ENCODE data around the gene RAD23B. TPM values are rescaled to one million over a fixed set of nuclear protein-coding genes. Genes with fewer than 3 reads are reported as not detected.

Gene RAD23B
- total and polyA plus RNA-seq, 2 experiments from 2014 or later, result 18.9 to 124 TPM

- WGBS, 2 experiments (ENCODE audit: low coverage in 1 of 2, low lambda C conversion rate in 2 of 2, missing lambda C conversion rate in 2 of 2), result 80% methylated on average over 4 of the region's 4 CpGs
- TF ChIP-seq EZH2phosphoT487 (IDR thresholded peaks at IDR 0.05; ENCODE audit: insufficient read depth, low read depth) (no peak), EZH2 (IDR thresholded peaks at IDR 0.05; ENCODE audit: insufficient read depth, poor library complexity, severe bottlenecking) (no peak)
- H3K9me2 ChIP-seq (ENCODE audit: insufficient read depth), result no peaks in the 10 kb centered on the region
- H3K79me2 ChIP-seq (ENCODE audit: insufficient read depth), result peaks cover 100% of the 10 kb centered on the region
- no peak overlapping the region for H3K4me2 ChIP-seq (ENCODE audit: unreplicated experiment)
- H3K9ac ChIP-seq, result no peak overlapping the region
- H3K36me3 ChIP-seq (ENCODE audit: low read depth), result peaks cover 88% of the 10 kb centered on the region
- H3K4me3 ChIP-seq, result no peak overlapping the region
- in situ Hi-C loops (cut with MboI), result no loop called here
- no peaks in the 10 kb centered on the region for H3K4me1 ChIP-seq (ENCODE audit: insufficient read depth)
- no peaks in the 10 kb centered on the region for H3K27me3 ChIP-seq (replicated peaks; ENCODE audit: insufficient read depth)
- peaks cover 29% of the 10 kb centered on the region; the same call in 1 of the 2 replicates for H3F3A ChIP-seq (ENCODE audit: insufficient read depth)
- no peak for DNase-seq
- H4K20me1 ChIP-seq (ENCODE audit: insufficient read depth), result peaks cover 12% of the 10 kb centered on the region
- no peaks in the 10 kb centered on the region for H3K9me3 ChIP-seq (ENCODE audit: low read depth)
- no peak overlapping the region for H2AFZ ChIP-seq
- H3K27ac ChIP-seq, result no peak overlapping the region
Measured at GRCh38 chr9:107323836-107324585, 40.9 kb downstream of the RAD23B start.

- Histone ChIP-seq H3K4me1 (ENCODE audit: insufficient read depth) (no peaks in the 10 kb centered on the region), H4K20me1 (ENCODE audit: insufficient read depth) (peaks cover 16% of the 10 kb centered on the region), H3K27me3 (replicated peaks; ENCODE audit: insufficient read depth) (no peaks in the 10 kb centered on the region), H3K9me2 (ENCODE audit: insufficient read depth) (no peaks in the 10 kb centered on the region), H3K4me2 (ENCODE audit: unreplicated experiment) (no peak overlapping the region), H3F3A (ENCODE audit: insufficient read depth) (peaks cover 30% of the 10 kb centered on the region; the same call in 1 of the 2 replicates), H2AFZ (no peak overlapping the region), H3K36me3 (ENCODE audit: low read depth) (peaks cover 89% of the 10 kb centered on the region), H3K4me3 (no peak overlapping the region), H3K27ac (no peak overlapping the region), H3K9me3 (ENCODE audit: low read depth) (no peaks in the 10 kb centered on the region), H3K79me2 (ENCODE audit: insufficient read depth) (peaks cover 100% of the 10 kb centered on the region), H3K9ac (no peak overlapping the region)
- no peak for DNase-seq
- TF ChIP-seq EZH2 (IDR thresholded peaks at IDR 0.05; ENCODE audit: insufficient read depth, poor library complexity, severe bottlenecking), result no peak
- TF ChIP-seq EZH2phosphoT487 (IDR thresholded peaks at IDR 0.05; ENCODE audit: insufficient read depth, low read depth), result no peak
- 100% methylated on average over 1 of the region's 1 CpG for WGBS, 2 experiments (ENCODE audit: low coverage in 1 of 2, low lambda C conversion rate in 2 of 2, missing lambda C conversion rate in 2 of 2)
- in situ Hi-C loops (cut with MboI), result no loop called here
Measured at GRCh38 chr9:107325842-107326241, 42.8 kb downstream of the RAD23B start.

GRCh38 chr9:107328510-107328909 is 45.4 kb downstream of the RAD23B start:
- in situ Hi-C loops (cut with MboI), result no loop called here

GRCh38 chr9:107330420-107330819 is 47.3 kb downstream of the RAD23B start:
- 74 to 78% methylated on average over 2 of the region's 2 CpGs for WGBS, 2 experiments (ENCODE audit: low coverage in 1 of 2, low lambda C conversion rate in 2 of 2, missing lambda C conversion rate in 2 of 2)
- no peak for DNase-seq
- H2AFZ ChIP-seq, result no peak overlapping the region
- no peak for TF ChIP-seq EZH2 (IDR thresholded peaks at IDR 0.05; ENCODE audit: insufficient read depth, poor library complexity, severe bottlenecking)
- TF ChIP-seq EZH2phosphoT487 (IDR thresholded peaks at IDR 0.05; ENCODE audit: insufficient read depth, low read depth), result no peak
- H3K4me3 ChIP-seq, result no peak overlapping the region
- H3K4me2 ChIP-seq (ENCODE audit: unreplicated experiment), result no peak overlapping the region
- H3K27me3 ChIP-seq (replicated peaks; ENCODE audit: insufficient read depth), result no peaks in the 10 kb centered on the region
- H3F3A ChIP-seq (ENCODE audit: insufficient read depth), result peaks cover 34% of the 10 kb centered on the region; the same call in 1 of the 2 replicates
- peaks cover 100% of the 10 kb centered on the region for H3K79me2 ChIP-seq (ENCODE audit: insufficient read depth)
- no peak overlapping the region for H3K9ac ChIP-seq
- H3K4me1 ChIP-seq (ENCODE audit: insufficient read depth), result no peaks in the 10 kb centered on the region
- no peaks in the 10 kb centered on the region for H3K9me3 ChIP-seq (ENCODE audit: low read depth)
- no peaks in the 10 kb centered on the region for H3K9me2 ChIP-seq (ENCODE audit: insufficient read depth)
- H3K36me3 ChIP-seq (ENCODE audit: low read depth), result peaks cover 90% of the 10 kb centered on the region
- no peak overlapping the region for H3K27ac ChIP-seq
- H4K20me1 ChIP-seq (ENCODE audit: insufficient read depth), result peaks cover 16% of the 10 kb centered on the region
- in situ Hi-C loops (cut with MboI), result no loop called here

More at GRCh38 chr9:107328510-107328909, 45.4 kb downstream of the RAD23B start:
- Histone ChIP-seq H3K79me2 (ENCODE audit: insufficient read depth) (peaks cover 100% of the 10 kb centered on the region), H3K27me3 (replicated peaks; ENCODE audit: insufficient read depth) (no peaks in the 10 kb centered on the region), H3K4me2 (ENCODE audit: unreplicated experiment) (no peak overlapping the region), H2AFZ (no peak overlapping the region), H3K4me3 (no peak overlapping the region), H3K9me2 (ENCODE audit: insufficient read depth) (no peaks in the 10 kb centered on the region), H3F3A (ENCODE audit: insufficient read depth) (0 out of 2 replicates have a peak, but pooled peaks cover 25% of the 10 kb centered on the region), H4K20me1 (ENCODE audit: insufficient read depth) (peaks cover 16% of the 10 kb centered on the region), H3K9me3 (ENCODE audit: low read depth) (no peaks in the 10 kb centered on the region), H3K4me1 (ENCODE audit: insufficient read depth) (no peaks in the 10 kb centered on the region), H3K9ac (no peak overlapping the region), H3K36me3 (ENCODE audit: low read depth) (peaks cover 90% of the 10 kb centered on the region), H3K27ac (no peak overlapping the region)
- DNase-seq, result no peak
- TF ChIP-seq EZH2phosphoT487 (IDR thresholded peaks at IDR 0.05; ENCODE audit: insufficient read depth, low read depth) (no peak), EZH2 (IDR thresholded peaks at IDR 0.05; ENCODE audit: insufficient read depth, poor library complexity, severe bottlenecking) (no peak)
- 95 to 99% methylated on average over 7 of the region's 7 CpGs for WGBS, 2 experiments (ENCODE audit: low coverage in 1 of 2, low lambda C conversion rate in 2 of 2, missing lambda C conversion rate in 2 of 2)

Data from GM23248 (cell line).